Stimulated activated CD8-positive, alpha-beta memory T cell treated with anti-CD3 and anti-CD28 coated beads, Interleukin-12 subunit alpha, Interleukin-12 subunit beta, amount 100 ng/mL, for 24 hours (primary cell): Measurements from ENCODE around the gene CALHM2.
"Not testable (repeated sequence)": the region's sequence is repeated elsewhere in the genome, so short reads cannot be mapped to it uniquely, and the experiment has no call there.

Experiments
- DNase-seq: peaks from one replicate; pipeline ENCODE4 v3.0.0-alpha.2; 2020; ENCODE audit errors: extremely low read depth

CALHM2 gene, protein sequence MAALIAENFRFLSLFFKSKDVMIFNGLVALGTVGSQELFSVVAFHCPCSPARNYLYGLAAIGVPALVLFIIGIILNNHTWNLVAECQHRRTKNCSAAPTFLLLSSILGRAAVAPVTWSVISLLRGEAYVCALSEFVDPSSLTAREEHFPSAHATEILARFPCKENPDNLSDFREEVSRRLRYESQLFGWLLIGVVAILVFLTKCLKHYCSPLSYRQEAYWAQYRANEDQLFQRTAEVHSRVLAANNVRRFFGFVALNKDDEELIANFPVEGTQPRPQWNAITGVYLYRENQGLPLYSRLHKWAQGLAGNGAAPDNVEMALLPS

DNA sequence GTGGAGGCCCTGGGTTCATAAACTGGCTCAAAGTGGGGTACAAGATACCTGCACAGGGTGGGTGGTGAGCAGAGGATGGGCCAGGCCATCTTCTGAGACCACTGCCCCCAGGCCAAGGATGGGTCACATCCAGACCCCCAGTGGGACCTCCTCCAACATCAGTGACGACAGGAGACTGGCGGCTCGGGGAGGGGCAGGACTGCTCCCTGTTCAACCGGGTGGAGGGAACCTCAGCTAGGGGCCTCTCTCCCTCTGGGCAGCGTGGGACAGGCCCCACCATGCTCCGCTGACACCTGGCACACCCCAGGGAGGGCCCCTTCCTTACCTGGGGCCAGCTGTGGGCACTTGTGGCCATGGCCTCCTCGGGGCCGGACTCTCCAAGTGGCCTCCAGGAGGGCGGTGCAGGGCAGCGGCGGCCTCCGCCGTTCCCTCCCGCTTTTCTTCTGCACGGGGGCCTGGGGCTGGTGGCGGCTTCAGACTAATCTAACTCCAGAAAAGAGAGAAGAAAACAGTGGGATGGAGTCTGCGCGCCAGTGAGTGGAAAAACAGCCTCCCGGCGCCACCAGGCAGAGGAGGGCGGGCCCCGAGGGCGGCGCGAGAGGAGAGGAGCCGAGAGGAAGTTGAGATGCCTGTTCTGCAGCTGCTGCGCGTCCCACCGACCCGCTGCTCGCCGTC lies at the start of gene CALHM2:
TSS of gene CALHM2 (minus strand) at position 540 of the 675 bp plus-strand sequence. CDS start 2,429 bp downstream, outside the sequence.
- DNase-seq, result no peak

DNA sequence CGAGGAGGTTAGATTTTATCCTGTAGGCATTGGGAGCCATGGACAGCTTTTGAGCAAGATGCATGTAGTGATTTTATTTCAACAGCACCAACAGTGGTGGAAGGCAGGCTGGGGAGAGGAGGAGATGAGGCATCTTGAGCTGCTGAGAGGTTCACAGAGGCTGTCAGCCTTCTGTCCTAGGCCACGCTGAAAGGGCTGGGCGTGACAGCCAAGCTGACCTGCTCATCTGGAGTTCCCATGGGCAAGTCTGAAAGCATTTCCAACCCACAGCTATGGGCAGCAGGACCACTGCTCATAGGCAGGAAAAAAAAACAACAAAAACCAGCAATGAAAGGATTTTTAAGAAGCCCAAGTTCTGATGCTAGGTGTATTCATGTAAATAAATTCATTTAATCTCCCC lies 49.0 kb upstream of the CALHM2 start:
- DNase-seq, result no peak

DNA sequence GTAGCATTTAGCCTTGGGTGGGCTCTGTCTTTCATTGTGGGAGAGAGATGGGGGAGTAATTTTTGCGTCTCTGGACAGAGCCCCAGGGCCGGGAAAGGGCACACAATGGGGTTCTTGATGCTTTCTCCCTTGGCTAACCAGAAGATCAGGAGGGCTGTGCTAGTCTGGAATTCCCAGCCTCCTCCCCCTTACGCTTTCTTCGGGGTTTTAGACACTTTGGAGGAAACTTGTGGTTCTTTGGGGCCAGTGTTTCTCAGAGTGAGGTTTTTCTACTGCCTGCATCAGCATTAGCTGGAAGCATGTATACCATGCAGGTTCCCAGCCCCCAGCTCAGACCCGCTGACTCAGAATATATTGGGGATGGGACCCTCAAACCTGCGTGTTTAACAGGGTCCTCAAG lies 48.3 kb upstream of the CALHM2 start:
- DNase-seq, result no peak

DNA sequence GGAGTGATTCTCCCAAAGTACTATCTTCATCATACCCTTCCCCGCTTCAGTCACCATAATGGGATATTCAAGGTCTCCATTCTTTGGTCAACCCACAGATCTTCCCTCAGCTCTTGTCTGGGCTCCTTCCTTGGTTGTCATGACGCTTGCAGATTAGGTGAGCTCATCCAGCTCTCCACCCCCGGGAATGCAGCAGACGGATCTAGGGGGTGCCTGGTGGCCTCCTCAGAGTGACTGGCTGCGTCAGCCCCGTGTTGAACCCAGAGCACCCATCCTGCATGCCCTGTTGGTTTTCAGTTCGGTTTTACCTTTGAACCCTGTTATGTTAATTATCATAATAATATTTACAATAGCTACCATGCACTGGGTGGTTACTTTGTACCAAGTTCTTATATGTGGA lies 47.7 kb upstream of the CALHM2 start:
- no peak for DNase-seq

DNA sequence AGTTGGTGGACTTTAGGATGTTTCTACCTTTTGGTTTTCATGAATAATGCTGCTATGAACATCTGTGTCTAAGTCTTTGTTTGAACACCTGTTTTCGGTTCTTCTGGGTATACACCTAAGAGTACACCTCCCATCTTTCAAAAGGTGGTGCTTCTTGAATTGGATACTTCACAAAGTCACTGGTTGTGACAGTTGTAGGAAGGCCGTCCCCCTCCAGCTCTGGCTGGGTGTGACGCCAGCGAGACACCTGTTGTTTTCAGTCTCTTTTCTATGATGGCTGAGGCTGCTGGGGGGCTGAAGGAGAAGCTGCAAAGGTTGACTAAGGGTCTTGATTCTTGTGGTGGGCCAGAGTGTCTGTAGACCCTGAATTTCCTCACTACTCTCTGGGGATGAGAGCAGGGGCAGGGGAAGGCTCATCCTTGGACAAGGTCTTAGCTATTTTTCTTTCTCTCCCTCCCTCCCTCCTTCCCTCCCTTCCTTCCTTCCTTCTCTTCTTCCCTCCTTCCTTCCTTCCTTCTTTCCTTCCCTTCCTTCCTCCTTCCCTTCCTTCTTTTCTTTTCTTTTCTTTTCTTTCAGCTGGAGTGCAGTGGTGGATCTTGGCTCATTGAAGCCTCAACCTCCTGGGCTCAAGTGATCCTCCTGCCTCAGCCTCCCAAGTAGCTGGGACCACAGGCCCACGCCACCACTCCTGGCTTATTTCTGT lies 46.9 kb upstream of the CALHM2 start:
- no peak for DNase-seq

DNA sequence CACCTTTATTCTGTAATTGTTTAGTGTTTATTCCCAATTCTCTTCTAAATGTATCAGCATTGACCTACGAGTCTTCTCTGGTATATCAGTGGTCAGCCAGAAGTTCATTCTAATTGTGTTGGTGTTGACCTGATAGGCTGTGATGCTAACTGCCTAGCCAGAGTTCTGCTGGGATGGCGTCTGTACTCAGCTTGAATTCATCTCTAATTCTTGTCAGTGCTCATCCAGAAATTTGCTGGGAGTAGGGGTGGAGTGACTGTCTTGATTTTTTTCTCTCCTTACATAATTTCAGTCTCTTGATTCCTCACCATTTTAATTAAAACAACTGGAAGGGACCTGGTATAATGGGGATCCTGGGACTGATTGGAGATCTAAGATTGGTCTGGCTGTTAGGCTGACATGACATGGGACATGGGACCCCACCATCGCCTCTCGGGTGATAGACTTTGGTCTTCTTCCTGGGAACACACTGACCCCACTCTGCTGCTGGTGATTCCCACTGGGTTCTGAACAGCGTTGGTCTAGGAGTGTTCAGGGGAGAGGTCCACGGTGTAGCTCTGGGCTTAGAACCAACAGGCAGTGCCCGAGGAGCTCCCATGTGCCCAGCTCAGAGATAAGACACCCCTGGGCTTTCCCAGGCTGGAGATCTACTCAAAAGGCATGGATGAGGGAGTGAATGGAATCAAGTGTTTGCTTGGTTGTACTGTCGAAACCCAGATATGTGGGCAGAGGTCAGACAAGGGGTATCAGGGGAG lies 45.2 kb upstream of the CALHM2 start:
- no peak for DNase-seq

DNA sequence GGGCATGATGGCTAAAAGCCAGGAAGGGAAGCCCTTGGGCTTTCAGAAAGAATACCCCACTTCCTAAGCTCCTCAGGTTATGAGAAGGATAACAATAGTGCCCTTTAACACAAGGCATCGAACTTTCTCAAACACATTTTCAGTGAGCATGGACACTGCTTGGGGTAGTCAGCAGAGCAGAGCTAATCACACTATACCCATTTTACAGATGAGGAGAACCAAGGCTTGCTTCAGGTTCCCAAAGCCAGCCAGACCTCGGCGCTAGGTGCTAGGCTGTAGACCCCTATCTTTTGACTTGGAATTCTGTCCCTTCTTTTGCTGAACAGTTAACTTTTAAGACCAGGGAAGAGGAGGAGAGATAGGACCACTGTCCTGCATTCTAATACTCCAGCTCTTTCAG lies 43.2 kb upstream of the CALHM2 start:
- DNase-seq, result no peak

DNA sequence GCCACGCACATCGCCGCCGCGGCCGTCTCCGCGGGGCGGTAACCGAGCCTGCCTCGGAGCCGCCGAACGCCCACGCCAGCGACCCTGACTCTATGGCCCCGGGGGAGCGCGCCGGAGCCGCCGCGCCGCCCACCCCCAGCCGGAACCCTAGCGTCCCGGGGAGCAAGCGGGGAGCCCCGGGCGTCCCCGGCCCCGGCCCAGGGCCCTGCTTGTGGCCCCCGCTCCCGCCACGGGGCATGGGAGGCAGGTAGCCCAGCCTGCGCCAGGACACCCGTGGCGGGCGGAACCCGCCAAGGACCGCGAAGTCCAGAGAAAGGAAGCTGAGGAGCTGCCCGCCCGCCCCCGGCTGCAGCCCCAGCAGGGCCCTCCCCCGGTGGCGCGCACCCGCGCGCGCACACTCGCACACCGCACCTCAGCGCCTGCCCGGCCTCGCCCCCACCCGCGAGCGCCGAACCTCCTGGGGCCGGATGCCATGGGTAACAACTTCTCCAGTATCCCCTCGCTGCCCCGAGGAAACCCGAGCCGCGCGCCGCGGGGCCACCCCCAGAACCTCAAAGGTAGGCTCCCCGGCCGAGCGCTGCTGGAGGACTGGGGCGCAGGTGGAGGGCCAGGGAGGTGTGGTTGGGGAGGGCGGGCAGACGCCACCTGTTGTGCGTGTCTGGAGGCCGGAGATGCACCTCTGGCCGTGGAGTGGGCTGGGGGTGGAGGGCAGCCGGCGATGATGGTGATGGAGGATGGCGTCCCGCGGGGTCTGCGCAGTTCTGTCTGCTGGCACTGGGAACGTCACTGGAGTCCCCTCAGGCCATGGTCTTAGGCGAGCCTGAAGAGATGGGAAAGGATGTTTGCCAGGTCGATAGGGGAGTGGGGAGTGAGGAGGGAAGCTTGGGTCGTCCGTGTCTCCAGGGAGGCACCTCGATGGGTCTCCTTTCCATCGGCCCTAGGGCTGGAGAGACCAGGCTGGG lies 42.0 kb upstream of the CALHM2 start:
- DNase-seq, result no peak

DNA sequence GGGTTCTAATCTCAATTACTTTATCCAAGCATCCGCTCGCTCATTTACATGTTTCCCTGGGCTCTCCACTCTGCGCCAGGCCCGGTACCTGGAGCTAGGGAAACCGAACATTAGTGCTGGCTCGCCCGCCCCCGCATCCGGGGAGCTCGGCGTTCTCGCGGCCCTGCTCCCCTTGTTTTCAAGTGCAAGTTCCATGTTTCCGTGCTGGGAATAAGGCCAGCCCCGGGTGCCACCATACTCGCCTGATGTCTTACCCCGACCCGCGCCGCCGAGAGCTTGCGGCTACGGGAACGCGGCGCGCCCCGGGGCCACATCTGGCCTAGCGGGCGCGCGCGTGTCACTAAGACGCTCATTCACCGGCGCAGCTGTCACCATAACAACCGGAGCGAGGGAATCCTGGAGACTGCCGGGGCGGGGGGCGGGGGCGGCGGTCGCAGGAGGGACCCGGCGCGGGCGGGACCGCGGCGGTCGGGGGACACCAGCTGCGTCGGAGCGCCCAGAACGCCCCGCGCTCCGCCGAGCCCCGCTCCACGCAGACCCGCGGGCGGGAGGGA lies 41.3 kb upstream of the CALHM2 start, which contains the start of gene NEURL1:
TSS of gene NEURL1 (plus strand) at position 344 of the 554 bp plus-strand sequence. CDS start 683 bp downstream, outside the sequence.
- DNase-seq, result no peak

DNA sequence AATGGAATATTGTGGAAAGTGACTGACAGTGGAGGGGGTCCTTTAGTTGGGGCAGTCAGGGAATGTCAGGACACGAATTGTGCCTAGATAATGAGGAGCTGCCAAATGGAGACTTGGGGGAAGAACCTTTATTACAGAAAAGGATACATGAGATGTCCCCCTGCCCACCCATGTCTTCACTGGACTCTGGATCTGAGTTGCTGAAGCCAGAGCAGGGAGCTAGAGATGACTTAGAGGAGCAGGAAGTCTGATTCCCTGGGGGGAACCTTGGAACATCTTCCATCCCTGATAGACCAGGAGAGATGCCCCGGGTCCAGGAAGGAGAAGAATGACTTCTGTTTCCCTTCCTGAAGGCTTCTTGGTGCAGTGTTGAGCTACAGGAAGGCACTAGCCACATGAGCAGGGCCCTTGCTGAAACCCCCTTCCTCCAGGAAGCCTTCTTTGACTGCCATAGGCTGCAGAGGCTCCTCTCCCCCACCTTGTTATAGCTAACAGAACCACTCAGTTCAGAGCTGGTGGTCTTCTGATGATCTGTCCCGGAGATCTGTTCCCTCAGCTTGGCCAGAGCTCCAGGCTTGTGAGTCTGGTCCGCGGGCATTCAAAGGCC lies 40.6 kb upstream of the CALHM2 start:
- no peak for DNase-seq

DNA sequence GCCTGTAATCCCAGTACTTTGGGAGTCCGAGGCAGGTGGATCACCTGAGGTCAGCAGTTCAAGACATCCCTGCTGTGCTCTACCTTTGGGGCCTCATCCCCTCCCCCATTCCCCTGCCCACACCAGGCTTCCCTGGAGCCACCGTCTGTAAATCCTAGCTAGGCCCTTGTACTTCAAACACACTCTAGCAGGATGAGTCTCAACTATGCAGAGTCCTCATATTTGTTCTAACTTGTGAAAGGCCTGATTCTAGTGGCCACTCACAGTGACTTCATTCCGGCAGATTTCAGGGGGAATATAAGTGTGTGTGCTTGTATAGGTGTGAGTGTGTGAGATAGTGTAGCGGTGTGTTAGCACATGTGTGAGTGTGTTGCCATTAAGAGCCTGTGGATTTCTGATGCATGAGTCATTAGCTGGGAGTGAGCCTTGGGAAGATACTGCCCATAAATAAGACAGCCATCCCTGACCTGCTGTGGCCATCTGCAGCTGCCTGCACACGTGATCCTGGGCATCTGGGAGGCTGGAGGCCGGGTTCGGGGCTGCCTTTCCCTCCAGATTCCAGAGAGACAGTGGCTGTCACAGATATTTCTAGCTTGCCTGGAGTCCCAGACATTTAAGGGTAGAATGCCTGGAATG lies 39.7 kb upstream of the CALHM2 start:
- no peak for DNase-seq

DNA sequence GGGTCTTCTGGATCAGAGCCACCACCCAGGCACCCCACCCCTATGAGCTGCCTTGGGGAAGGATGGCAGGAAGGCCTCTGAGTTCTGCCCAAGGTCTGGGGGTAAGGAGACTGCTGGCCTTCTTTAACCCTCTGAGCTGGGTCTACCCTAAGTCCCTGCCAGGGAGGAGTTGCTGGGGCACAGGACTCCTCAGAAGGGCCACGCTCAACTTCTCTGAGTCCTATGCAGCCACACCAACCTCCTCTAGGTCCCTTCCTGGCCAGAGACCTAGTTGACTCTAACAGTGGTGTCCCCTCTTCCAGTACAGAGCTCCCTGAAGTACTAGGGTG lies 38.8 kb upstream of the CALHM2 start:
- no peak for DNase-seq

DNA sequence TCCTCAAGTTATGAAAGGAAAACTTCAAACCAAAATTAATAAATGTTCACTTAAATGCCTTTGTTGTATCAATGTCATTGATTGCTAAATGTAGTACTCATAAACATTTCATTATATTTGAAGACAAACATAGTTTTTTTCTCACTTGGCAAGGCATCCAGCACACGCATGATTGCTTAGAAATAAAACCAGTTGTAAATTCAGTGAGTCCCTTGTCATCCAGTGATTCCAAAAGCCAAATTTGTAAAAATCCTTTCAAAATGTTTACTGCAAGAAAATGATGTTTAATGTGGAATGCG lies 35.2 kb upstream of the CALHM2 start:
- no peak for DNase-seq

DNA sequence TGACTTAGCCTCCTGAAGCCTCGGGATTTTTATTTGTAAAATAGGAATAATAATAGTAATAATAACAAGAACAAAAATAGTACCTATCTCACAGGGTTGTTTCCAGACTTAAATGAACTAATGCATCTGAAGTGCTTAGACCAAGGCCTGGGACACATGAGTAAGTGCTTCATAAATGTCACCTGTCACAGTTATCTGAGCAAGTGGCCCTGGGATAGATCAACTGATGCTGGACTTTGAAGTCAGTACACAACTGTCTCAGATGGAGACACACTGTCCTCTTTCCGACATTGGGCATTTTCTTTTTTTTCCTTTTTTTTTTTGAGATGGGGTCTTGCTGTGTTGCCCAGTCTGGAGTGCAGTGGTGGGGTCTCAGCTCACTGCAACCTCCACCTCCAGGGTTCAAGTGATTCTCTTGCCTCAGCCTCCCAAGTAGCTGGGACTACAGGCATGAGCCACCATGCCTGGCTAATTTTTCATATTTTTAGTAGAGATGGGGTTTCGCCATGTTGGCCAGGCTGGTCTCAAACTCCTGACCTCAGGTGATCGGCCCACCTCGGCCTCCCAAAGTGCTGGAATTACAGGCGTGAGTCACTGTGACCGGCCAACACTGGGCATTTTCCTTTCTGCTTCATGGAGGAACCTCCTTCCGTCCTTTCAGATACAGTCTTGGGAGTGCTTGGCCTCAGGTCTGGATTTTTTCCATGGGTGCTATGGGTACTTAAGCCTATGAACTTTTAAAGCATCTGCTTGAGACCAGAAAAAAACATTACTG lies 34.7 kb upstream of the CALHM2 start:
- not testable (repeated sequence) for DNase-seq

DNA sequence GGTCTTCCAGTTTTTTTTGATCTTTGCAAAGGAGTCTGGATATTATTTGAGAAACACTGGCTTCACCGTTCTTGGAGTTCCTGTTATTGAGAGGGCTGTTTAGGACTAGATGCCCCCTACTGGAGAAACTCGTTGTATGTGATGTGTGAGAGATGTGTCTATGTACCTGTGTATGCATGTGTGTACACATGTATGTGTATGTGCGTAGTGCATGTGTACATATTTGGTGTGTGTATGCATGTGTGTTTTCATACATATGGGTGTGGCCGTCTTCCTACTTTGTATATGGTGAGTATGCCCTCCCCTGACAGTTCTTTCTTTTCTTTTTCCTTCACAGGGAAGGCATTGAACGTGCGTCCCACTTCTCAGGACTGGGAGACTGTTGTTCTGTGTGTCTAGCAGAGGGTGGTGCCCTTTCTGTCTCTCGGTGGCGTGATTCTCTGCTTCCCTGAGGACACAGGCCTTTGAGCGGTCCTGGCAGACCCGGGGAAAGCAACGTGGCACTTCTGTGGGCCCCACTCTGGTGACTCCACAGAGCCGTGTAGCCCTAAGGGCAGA lies 29.9 kb upstream of the CALHM2 start:
- no peak for DNase-seq

DNA sequence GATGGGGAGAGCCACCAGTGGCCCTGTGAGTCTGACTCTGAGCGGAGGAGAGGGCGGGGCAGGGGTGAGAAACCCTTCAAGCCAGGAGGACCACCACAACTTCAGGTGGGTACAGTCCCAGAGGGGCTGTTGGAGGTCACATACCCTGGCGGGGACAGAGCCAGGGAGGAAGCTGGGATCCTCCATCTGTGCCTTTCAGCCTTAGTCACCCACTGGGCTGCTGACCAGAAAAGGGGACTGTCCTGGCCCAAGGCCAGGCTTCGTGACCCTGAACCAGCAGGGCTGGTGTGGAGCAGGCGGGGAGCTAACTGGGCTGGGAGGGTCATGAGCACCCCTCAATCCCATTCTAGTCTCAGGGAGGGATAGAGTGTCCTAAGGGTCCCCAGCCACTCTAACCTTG lies 28.4 kb upstream of the CALHM2 start:
- DNase-seq, result no peak

DNA sequence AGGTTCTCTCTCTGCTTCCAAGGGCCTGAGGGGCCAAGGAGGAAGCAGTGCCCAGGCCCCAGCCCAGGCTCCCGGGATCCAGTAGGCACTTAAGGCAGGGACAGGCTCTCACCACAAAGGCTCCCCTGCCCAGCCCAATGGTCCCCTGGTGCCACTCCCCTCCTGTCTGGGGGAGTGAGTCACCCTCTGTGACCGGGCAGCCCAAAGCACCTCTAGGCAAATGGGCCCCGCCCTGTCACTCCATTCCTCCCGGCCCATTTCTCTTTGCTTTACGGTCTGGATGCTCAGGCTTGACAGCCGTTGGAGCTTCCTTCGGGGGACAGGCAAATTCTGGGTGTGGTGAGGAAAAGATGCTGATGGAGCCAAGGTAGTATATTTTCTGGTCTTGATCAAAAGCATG lies 27.0 kb upstream of the CALHM2 start, which contains the start of gene CALHM3:
TSS of gene CALHM3 (minus strand) at position 106 of the 400 bp plus-strand sequence. CDS start 208 bp downstream, outside the sequence.
- no peak for DNase-seq

DNA sequence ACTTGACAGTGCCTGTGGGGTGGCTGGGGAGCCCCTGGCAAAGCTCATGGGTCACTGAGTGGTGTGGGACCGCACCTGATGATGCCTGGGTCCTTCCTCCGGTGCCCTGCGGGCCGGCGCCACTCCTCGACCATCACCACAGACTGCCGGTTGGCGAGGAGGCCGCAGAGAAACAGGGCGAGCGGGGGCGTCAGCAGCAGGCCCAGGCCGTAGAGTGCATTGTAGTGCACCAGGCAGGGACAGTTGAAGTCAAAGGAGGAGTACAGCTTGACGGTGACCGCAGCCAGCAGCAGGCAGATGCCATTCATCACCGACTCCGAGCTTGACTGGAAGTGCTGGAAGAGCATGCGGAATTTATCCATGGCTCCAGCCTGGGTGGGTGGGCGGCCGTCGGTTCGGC lies 26.5 kb upstream of the CALHM2 start:
- no peak for DNase-seq
